Astrocyte of the spinal cord (primary cell): Measurements from ENCODE around the gene TEX53.

Source experiments
- DNase-seq: peaks from one replicate; pipeline ENCODE4 v3.0.0; 2011; ENCODE audit warnings: low read depth, low spot score
- H3K4me3 ChIP-seq: 2 replicates; pipeline ENCODE4 v1.5.1; 2011; ENCODE audit warnings: low read depth, mild to moderate bottlenecking, low read length, moderate library complexity
- CTCF ChIP-seq: IDR thresholded peaks from 2 replicates; pipeline ENCODE4 v1.5.1; 2012; ENCODE audit warnings: low read depth, mild to moderate bottlenecking, low read length, inconsistent platforms
- in situ Hi-C: cut with HindIII; loops from 2 replicates; pipeline ENCODE4 v1.10.0; 2017; ENCODE audit warnings: low sequenced_read_pairs

Gene TEX53

GRCh38 chr9:114606597-114607207 lies 50.9 kb downstream of the TEX53 start:
- in situ Hi-C loops: no loop called here
- no peak for TF ChIP-seq CTCF
- no peak overlapping the region for H3K4me3 ChIP-seq
- DNase-seq: peak; percentile 52
